ENCODE data around the gene PEX7.

- no peak for TF ChIP-seq EZH2phosphoT487 (IDR thresholded peaks at IDR 0.05; ENCODE audit: borderline replicate concordance, low read length)
- no peak for TF ChIP-seq CTCF (IDR thresholded peaks at IDR 0.05; ENCODE audit: low read depth, low read length, poor library complexity, severe bottlenecking)
Observed at GRCh38 chr6:136803608-136804007, 18.8 kb upstream of the PEX7 start.
